GM19455 (cell line): ENCODE results near the gene ZP3.
"Not testable (repeated sequence)": the region's sequence is repeated elsewhere in the genome, so short reads cannot be mapped to it uniquely, and the experiment has no call there.

ENCODE experiments used
- ATAC-seq: cut with Tn5 transposase; IDR thresholded peaks from one replicate; pipeline ENCODE4 v1.9.1; 2021; ENCODE audit not compliant: unreplicated experiment

Gene ZP3

GRCh38 chr7:76403780-76404494, 20.8 kb upstream of the ZP3 start:
- no peak for ATAC-seq

- ATAC-seq = no peak
These were observed 19.0 kb upstream of the ZP3 start for GRCh38 chr7:76405738-76406137.

DNA sequence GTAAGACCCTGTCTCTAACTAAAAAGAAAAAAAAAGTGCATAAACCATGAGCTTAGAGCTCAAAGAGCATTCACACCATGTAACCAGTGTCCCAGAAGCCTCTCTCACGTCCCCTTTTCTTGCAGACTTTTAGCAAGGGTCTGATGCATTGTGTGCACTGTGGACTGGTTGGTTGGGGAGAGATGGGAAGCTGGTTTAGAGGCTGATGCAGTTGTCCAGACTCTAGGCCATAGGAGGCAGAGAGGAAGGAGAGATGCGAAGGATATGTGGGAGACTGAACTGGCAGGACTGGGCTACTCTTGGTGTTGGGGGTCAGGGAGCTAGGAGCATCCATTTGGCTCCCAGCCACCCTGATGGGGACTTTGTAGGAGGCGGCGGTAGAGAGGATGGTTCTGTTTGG, 17.0 kb upstream of the ZP3 start:
- ATAC-seq = no peak

- ATAC-seq = no peak
These were observed 16.6 kb upstream of the ZP3 start for GRCh38 chr7:76408121-76408560.

- ATAC-seq = no peak
These were observed 15.2 kb upstream of the ZP3 start, which contains the start of gene SSC4D for GRCh38 chr7:76409537-76409936. Gene SSC4D (minus strand): TSS chr7:76409697. CDS start chr7:76404439, 5,258 bp downstream.

GRCh38 chr7:76411626-76412025, 13.1 kb upstream of the ZP3 start:
- no peak for ATAC-seq

DNA sequence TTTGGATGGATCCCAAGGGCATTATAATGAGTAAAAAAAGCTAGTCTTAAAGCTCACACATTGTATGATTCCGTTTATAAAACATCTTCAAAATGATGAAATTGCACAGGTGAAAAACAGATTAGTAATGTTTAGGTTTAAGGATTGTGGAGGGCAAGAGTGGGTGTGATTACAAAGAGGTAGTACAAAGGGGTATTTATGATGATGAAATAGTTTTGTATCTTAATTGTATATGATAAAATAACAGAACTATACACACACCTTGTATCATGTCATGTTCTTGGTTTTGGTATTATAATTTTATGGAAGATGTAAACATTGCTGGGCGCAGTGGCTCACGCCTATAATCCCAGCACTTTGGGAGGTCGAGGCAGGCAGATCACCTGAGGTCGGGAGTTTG, 12.5 kb upstream of the ZP3 start:
- no peak for ATAC-seq

- ATAC-seq = not testable (repeated sequence)
These were observed 7.0 kb upstream of the ZP3 start for GRCh38 chr7:76417654-76418310.

DNA sequence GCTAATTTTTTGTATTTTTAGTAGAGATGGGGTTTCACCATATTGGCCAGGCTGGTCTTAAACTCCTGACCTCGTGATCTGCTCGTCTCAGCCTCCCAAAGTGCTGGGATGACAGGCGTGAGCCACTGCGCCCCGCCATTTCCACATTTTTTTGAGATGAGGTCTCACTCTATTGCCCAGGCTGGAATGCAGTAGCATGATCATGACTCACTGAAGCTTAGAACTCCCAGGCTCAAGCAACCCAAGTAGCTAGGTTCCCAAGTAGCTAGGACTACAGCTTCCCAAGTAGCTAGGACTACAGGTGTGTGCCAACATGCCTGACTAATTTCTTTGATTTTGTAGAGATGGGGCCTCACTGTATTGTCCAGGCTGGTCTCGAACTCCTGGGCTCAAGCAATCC, 3.7 kb upstream of the ZP3 start:
- not testable (repeated sequence) for ATAC-seq

DNA sequence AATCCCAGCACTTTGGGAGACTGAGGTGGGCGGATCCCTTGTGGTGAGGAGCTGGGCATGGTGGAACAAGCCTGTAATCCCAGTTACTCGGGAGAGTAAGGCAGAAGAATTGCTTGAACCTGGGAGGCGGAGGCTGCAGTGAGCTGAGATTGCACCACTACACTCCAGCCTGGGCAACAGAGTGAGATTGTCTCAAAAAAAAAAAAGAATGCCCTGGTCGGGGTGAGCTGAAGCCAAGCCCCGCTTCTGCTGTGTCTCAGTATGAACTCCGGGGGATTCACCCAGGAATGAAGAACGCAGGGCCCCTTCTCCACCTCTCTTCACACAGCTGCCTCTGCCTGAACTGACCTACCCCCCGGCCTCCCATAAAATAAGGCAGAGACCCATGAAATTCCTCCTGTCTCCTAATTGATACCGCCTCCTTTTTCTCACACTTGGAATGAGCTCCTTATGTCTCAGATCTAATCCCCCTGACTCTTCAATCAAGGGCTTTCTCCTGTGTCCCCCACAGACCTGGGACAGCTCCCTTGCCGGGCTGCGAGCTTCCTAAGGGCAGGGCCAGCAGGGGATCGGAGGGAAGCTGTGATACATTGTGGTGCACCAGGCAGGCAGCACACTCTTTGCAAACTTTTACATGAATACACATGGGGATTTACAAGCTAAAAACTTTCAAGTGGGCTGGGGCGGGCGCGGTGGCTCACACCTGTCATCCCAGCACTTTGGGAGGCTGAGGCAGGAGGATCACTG, 911 bp upstream of the ZP3 start:
- ATAC-seq = no peak

GRCh38 chr7:76425156-76425555, 406 bp downstream of the ZP3 start:
- no peak for ATAC-seq

GRCh38 chr7:76425558-76425957, 808 bp downstream of the ZP3 start:
- ATAC-seq = not testable (repeated sequence)

DNA sequence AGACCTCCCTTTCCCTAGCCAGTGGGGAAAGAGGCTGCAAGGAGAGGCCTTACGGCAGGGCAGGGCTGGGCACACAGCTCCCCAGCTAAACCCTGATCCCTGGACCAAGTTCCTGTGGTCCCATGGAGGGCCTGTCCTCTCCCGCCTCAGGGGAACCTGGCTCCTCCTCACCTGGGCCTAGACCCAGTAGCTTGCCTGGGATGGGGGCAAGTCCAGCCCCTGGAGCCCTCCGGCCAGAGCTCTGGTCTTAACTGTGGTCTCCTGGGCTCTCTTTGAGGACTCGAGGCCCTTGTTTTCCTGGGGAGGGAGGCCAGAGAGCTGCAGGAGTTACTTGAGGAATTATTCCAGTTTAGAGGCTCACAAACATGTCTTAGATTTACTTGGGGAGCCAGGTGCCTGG, 1.5 kb downstream of the ZP3 start:
- ATAC-seq = no peak

DNA sequence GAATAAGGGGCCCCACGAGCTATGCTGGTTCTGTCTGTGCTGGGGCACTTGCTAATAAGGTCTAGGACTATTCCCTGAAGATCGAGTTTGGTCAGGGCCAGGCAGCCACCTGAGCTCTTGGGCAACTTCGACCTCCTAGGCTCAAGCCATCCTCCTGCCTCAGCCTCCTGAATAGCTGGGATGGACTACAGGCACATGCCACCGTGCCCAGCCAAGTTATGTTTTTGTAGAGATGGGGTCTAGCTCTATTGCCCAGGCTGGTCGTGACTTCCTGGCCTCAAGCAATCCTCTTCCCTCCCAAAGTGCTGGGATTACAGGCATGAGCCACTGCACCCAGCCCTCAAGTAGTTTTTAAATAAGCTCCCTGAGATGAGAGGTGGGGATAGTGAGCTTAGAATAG, 2.9 kb downstream of the ZP3 start:
- ATAC-seq = no peak

GRCh38 chr7:76428149-76428823, 3.5 kb downstream of the ZP3 start:
- ATAC-seq = no peak

DNA sequence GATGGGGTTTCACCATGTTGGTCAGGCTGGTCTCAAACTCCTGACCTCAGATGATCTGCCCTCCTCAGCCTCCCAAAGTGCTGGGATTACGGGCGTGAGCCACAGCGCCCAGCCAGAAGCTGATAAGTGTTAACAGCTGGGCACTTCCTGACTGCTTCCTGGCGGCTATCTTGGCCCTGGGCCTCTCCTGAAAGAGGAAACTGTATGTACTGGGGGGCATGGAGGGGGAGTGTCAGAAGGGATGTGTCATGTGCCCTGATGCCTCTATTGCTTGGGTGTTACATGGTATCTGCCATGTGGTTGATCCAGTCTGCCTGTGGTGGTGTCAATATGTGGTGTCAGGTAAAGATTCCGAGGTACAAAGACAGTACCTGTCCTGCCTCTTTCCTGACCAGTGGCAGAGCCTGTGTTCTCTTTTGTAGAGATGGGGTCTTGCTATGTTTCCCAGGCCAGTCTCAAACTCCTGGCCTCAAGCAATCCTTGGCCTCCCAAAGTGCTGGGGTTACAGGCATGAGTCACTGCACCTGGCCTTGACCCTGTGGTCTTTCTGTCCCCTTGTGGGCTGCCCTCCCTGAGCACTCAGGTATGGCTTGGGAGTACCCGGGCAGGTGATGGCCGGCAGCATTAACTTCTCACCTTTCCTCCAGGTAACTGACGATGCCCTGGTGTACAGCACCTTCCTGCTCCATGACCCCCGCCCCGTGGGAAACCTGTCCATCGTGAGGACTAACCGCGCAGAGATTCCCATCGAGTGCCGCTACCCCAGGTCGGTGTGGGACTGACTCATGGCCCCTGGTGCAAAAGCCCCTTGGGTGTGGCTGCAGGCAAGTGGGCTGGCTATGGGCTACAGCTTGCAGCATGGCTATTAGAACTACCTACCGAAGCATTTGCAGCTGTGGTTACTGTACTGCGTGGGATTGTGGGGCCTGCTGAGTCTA, 4.4 kb downstream of the ZP3 start:
- no peak for ATAC-seq

GRCh38 chr7:76430211-76430610, 5.5 kb downstream of the ZP3 start:
- no peak for ATAC-seq

DNA sequence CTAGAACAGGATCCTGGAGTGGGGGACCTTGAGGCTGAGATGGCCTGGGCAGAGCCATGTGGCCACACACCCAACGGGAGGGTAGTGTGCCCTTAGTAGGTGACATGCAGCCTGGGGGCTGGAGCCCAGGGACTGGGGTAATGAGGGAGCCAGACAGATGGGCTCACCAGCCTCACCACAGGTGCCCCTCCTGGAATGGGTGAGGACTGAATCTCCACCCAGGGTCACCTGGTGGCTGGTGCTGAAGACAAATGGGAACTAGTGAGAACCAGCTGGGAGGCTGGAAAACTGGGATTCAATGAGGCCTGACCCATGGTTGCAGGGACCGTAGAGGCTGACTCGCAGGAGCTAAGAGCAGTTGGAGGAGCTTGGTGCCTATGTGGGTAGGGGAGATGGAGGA, 6.1 kb downstream of the ZP3 start:
- ATAC-seq = no peak

DNA sequence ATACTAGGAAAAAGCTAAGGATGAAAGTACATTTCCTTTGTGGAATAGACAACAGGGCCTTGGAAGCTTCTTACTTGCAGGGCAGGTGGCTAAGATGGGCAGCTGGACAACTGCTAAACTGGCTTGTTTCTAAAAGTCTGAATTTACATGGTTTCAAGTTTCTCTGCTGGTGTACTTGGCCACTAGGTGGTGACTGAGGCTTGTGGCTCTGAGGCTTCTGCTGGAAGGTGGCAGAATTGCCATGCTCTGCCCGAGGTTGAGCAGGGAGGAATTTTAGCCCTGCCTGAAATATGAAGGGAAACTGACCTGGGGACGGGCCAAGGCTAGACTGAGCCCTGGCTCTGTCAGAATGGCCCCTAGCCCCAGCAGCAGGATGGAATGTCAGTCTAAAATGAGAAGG, 13.1 kb downstream of the ZP3 start:
- ATAC-seq = peak; percentile 56
